ENCODE measurements around the gene PARP1.

The PARP1 gene

GRCh38 chr1:226443033-226443432 is 35.1 kb upstream of the PARP1 start:
- no peak overlapping the region for H3K27ac Mint-ChIP-seq

GRCh38 chr1:226441629-226442028 is 33.7 kb upstream of the PARP1 start:
- H3K9me3 Mint-ChIP-seq = peaks cover 9% of the 10 kb centered on the region
- H3K27me3 Mint-ChIP-seq (ENCODE audit: low read depth) = peaks cover 14% of the 10 kb centered on the region
- no peak for TF ChIP-seq CTCF (IDR thresholded peaks at IDR 0.05; ENCODE audit: unreplicated experiment in 3 of 3)
- H3K4me1 Mint-ChIP-seq = peaks cover 5% of the 10 kb centered on the region
- no peak overlapping the region for H3K4me3 Mint-ChIP-seq
- H3K27ac Mint-ChIP-seq = no peak overlapping the region
- no peaks in the 10 kb centered on the region for H3K36me3 Mint-ChIP-seq (ENCODE audit: low read depth)

More at GRCh38 chr1:226443033-226443432, 35.1 kb upstream of the PARP1 start:
- H3K36me3 Mint-ChIP-seq (ENCODE audit: low read depth) = no peaks in the 10 kb centered on the region
- TF ChIP-seq CTCF (IDR thresholded peaks at IDR 0.05; ENCODE audit: unreplicated experiment in 3 of 3) = no peak
- peaks cover 3% of the 10 kb centered on the region for H3K9me3 Mint-ChIP-seq
- peaks cover 14% of the 10 kb centered on the region for H3K27me3 Mint-ChIP-seq (ENCODE audit: low read depth)
- peaks cover 5% of the 10 kb centered on the region for H3K4me1 Mint-ChIP-seq
- no peak overlapping the region for H3K4me3 Mint-ChIP-seq

GRCh38 chr1:226440512-226440911 is 32.6 kb upstream of the PARP1 start:
- Mint-ChIP-seq H3K4me3 (no peak overlapping the region), H3K27me3 (ENCODE audit: low read depth) (peaks cover 14% of the 10 kb centered on the region), H3K27ac (no peak overlapping the region), H3K4me1 (peaks cover 5% of the 10 kb centered on the region), H3K9me3 (peaks cover 9% of the 10 kb centered on the region), H3K36me3 (ENCODE audit: low read depth) (no peaks in the 10 kb centered on the region)
- TF ChIP-seq CTCF (IDR thresholded peaks at IDR 0.05; ENCODE audit: unreplicated experiment in 3 of 3) = no peak

GRCh38 chr1:226438007-226438406 is 30.1 kb upstream of the PARP1 start:
- Mint-ChIP-seq H3K36me3 (ENCODE audit: low read depth) (no peaks in the 10 kb centered on the region), H3K9me3 (peaks cover 9% of the 10 kb centered on the region), H3K27ac (no peak overlapping the region), H3K4me3 (no peak overlapping the region), H3K27me3 (ENCODE audit: low read depth) (peaks cover 7% of the 10 kb centered on the region), H3K4me1 (peaks cover 4% of the 10 kb centered on the region)
- TF ChIP-seq CTCF (IDR thresholded peaks at IDR 0.05; ENCODE audit: unreplicated experiment in 3 of 3) = no peak

GRCh38 chr1:226436855-226437491 is 29.1 kb upstream of the PARP1 start:
- H3K9me3 Mint-ChIP-seq = peaks cover 9% of the 10 kb centered on the region
- H3K4me3 Mint-ChIP-seq = no peak overlapping the region
- TF ChIP-seq CTCF (IDR thresholded peaks at IDR 0.05; ENCODE audit: unreplicated experiment in 3 of 3) = no peak
- H3K4me1 Mint-ChIP-seq = peaks cover 10% of the 10 kb centered on the region
- no peak overlapping the region for H3K27ac Mint-ChIP-seq
- no peaks in the 10 kb centered on the region for H3K36me3 Mint-ChIP-seq (ENCODE audit: low read depth)
- H3K27me3 Mint-ChIP-seq (ENCODE audit: low read depth) = peaks cover 7% of the 10 kb centered on the region

GRCh38 chr1:226436472-226436854 is 28.6 kb upstream of the PARP1 start:
- TF ChIP-seq CTCF (IDR thresholded peaks at IDR 0.05; ENCODE audit: unreplicated experiment in 3 of 3) = no peak
- Mint-ChIP-seq H3K27ac (no peak overlapping the region), H3K4me1 (peaks cover 10% of the 10 kb centered on the region), H3K27me3 (ENCODE audit: low read depth) (peaks cover 6% of the 10 kb centered on the region), H3K4me3 (no peak overlapping the region), H3K36me3 (ENCODE audit: low read depth) (no peaks in the 10 kb centered on the region), H3K9me3 (peaks cover 9% of the 10 kb centered on the region)
